HG03103 (cell line): Measurements from ENCODE around the gene EPSTI1.

ENCODE experiments used
- ATAC-seq: cut with Tn5 transposase; IDR thresholded peaks from one replicate; pipeline ENCODE4 v1.9.1; 2021; ENCODE audit warnings: low read depth; ENCODE audit not compliant: unreplicated experiment

EPSTI1 gene

DNA sequence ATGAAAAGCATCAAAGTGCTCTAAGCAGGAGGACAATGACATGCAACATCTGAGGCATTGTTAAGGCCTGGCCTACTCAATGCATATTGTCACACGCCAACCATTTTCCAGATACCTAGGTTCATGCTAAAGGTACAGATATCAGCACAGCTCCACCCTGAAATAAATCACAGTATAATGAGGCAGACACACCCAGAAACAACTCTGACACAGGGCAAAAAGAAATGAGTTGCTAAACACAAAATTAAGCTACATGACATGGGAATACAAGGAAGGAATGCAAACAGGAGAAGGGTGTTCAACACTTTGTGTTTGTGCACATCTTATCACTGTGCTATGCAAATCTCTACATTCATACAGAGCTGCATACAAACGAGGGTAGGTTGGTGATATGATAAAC, 86.5 kb downstream of the EPSTI1 start:
- no peak for ATAC-seq

GRCh38 chr13:42899266-42899665, 92.8 kb downstream of the EPSTI1 start:
- no peak for ATAC-seq

- ATAC-seq = no peak
These were observed 96.3 kb downstream of the EPSTI1 start for GRCh38 chr13:42895776-42896175.

DNA sequence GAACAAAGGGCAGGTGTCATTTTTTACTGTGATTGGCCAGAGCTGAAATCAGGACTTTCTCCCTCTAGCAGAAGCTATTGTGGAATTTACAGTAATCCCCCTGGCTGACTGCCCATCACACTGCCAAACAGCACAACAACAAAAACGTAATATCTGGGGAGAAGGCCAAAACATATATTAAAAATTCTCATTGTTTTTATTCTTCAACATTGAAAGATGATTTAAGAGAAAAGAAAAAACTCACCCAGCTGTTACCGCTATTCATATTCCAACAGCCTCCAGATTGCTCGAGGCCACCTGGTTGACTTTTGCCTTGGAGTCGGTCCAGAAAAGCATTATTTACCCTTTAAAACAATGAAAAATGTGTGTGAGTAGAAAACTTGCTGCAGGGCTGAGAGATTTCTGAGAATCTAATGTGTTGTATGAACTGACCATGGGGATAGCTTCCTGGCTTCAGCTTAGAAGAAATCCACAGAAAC, 97.2 kb downstream of the EPSTI1 start:
- ATAC-seq = no peak

DNA sequence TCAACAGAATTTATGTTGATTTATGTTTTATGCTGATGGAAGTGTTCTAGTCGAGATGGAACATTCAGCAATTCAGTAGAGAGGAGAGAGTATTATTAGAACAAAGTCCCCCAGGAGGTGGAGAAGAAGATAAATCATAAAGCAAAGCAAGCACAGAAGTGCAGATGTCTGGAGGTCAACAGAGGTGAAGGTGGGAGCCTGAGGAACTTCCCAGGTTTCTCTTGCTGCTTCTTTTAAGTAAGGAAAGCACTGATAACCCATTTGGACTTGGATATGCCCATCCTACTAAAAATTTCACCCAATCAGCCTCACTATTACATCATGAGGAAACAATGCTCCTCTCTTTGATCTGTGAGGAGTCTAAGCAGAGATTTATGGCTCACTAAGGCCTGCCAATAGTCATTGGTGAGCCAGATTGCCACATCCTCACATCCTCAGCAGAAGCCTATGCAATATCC, 98.8 kb downstream of the EPSTI1 start:
- no peak for ATAC-seq

DNA sequence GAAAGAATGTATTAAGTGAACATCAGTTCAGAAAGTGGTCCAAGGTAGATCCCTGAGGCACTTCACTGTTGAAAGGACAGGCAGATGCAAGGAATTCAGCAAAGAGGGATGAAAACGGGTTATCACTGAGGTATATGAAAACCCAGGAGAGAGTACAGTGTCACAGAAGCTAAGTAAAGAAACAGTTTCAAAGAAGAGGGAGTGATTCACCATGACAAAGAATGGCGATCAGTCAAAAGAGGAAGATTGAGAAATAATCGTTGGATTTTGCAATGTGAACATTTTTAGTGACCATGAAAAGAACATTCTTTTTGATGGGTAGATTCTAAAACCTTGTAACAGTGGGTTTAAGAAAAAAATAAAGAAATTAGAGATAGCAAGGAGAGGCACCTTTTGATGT, 99.3 kb downstream of the EPSTI1 start:
- ATAC-seq = no peak

GRCh38 chr13:42891591-42891990, 100.5 kb downstream of the EPSTI1 start:
- no peak for ATAC-seq

- ATAC-seq = no peak
These were observed 106.7 kb downstream of the EPSTI1 start for GRCh38 chr13:42885325-42885724.

- no peak for ATAC-seq
These were observed 108.1 kb downstream of the EPSTI1 start for GRCh38 chr13:42883771-42884467.

- no peak for ATAC-seq
These were observed 108.9 kb downstream of the EPSTI1 start for GRCh38 chr13:42883142-42883541.

DNA sequence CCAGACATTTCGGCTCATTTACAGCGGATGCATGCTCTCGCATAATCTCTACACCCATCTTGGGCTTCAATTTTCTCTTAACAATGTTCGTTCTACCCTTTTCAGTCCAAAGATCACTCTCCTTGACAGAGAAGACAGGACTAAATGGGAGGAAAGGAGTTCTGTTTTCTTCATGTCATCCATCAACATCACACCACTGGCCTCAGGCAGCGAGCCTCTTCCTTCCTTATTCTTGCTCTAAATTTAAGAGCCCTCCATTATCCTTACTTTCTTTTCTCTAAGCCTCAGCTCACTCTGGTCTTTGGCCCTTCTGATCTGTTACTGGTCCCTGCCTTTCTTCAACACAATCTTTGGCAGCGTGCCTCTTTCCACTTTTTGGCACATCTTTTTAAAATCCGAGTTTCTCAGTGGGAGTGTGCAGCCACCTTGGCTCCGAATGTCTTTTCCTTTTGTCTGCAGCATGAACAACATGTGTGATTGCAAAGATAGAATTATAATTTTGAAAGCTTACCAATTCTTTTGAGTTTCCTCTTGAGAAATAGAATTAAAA, 111.9 kb downstream of the EPSTI1 start:
- ATAC-seq = no peak

GRCh38 chr13:42878721-42879120, 113.3 kb downstream of the EPSTI1 start:
- ATAC-seq = no peak

- no peak for ATAC-seq
These were observed 115.0 kb downstream of the EPSTI1 start for GRCh38 chr13:42876887-42877545.

- peak; percentile 92 for ATAC-seq
These were observed 115.7 kb downstream of the EPSTI1 start for GRCh38 chr13:42876270-42876714.

DNA sequence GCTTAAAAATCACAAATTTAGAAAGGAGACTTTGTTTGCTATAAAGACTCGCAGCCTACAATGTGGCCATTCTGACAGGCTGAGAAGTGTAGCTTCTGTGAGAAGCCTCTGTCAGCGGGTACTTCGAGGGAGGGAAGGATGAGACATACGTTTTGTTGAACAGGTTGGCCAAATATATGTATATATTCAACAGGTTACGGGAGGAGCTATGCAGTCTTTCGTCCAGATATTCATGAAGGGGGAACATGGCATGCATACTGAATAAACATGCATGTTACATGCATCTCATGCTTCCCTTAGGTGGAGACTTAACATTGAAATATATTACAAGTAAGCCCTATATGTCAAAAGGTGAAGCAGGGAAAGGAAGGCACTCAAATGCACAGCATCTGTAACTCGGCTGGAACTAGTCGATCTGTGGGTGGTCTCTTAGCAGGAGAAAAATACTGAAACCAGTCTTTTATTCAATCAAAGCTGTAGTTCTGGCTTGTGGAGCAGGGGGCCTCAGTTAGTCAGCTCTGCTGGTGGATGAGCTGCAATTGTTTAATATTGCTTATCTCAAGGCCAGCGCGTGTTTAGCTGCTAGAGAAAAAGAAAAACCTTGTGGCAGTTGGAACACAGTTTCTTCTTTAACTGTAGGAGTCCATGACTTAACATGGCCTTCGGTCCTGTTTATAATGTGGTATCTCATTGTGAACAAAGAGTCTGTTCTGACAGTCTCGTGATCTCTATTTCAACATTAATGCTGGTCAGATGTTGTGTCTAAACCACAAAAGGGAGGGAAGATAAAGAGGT, 116.4 kb downstream of the EPSTI1 start:
- ATAC-seq = peak; percentile 30

DNA sequence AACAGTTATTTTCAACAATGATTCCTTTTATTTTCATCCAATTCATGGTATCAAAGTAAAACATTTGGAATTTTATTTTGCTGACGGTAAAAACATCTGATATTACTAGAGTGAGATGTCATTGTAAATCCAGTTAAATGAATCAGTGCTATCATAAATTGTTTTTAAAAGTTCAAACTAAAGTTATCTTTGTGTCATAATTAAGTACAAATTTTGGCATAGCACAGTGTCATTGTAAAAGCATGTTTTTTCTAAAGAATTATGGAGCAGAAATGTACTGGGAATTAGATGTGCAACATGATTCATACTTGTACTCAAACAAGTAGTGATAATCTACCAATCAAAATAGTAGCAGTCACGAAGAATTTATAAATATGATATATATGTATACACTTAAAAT, 117.8 kb downstream of the EPSTI1 start:
- ATAC-seq = no peak

DNA sequence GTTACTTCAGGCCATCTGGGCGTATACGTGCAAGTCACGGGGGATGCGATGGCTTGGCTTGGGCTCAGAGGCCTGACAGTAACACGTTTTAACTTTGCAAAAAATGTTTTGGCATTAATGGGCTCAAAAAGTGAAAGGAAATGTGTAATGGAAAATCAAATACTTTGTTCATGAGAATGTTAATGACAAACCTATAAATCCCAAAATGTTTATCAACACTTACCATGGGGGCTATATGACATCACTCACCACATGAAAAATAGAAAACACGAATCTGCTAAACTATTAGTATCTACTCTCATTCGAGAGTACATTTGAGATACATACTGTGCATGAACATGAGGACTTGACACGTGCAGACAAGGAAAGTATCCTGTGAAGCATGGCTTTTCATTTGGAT, 119.0 kb downstream of the EPSTI1 start:
- no peak for ATAC-seq

DNA sequence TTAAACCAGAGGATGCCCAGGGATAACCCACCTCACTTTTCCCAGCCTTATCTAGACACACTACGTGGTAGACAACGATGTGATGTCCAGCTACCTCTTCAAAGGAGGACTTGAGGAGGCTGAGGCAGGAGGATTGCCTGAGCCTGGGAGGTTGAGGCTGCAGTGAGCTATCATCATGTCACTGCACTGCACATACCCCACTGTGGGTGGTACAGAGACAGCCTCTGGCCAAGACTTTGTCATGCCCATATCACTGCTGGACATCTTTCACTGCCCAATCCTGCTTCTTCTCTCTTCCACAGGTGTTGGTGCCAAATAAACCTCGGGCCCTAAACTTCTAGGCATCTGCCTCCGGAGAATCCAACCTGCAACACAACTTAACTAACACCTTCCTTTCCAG, 124.8 kb downstream of the EPSTI1 start:
- ATAC-seq = no peak

- ATAC-seq = no peak
These were observed 126.3 kb downstream of the EPSTI1 start for GRCh38 chr13:42865768-42866102.

DNA sequence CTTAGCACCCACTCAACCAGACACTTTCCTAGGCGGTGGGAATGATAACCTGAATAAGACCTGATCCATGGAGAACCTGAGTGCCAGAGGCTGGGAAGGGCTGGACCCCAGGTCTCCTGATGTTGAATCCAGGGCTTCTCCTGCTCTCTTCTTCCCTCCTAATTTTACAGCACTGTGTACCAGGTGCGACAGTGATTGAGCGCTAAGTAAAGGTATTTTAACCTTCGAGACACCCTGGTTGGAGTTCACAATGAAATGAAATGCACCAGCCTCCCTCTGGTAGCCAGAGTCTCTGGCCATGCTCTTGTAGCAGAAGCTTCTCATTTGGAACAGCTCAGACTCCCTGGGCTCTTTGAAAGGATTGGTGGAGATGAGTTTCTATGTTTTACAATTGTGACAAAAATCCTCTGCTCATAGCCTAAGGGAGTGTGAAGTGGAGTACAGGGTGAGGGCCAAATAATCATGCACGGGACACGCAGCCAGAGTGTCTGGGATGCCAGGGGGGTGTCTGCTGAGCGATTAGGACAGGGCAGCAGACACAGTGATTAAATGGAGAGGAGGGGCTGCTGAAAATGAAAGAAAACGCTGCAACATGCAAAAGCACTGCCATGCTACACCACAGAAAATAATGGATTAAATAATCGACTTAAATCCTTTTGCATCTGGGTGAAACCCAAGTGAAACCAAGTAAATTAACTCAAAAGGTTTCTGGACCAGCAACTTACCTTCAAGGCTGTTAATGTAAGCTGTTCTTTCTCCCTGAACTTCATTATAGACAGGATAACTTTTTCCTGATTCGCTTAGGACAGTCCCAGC, 126.9 kb downstream of the EPSTI1 start:
- ATAC-seq = no peak
